HepG2 (cell line): ENCODE measurements around the gene AGER. TPM values are rescaled to one million over a fixed set of nuclear protein-coding genes. Genes with fewer than 3 reads are reported as not detected.

Experiments
- AGO1 ChIP-seq: fragments of 200-400 bp; formaldehyde crosslinking; IDR thresholded peaks from 2 replicates; pipeline ENCODE4 v1.6.1; 2017; ENCODE audit warnings: mild to moderate bottlenecking, low read depth, low read length, moderate library complexity; ENCODE audit not compliant: poor library complexity, severe bottlenecking
- DNMT1 ChIP-seq: sonication (generic); formaldehyde crosslinking; IDR thresholded peaks from 2 replicates; pipeline ENCODE4 v1.5.1; 2020; ENCODE audit warnings: mild to moderate bottlenecking, missing genetic modification reagents
- JUND ChIP-seq: sonication (generic); formaldehyde crosslinking; IDR thresholded peaks from 2 replicates; pipeline ENCODE4 v1.8.0; 2022; ENCODE audit warnings: mild to moderate bottlenecking, missing genetic modification reagents
- NFIC ChIP-seq: IDR thresholded peaks from 2 replicates; pipeline ENCODE4 v1.6.1; 2012; ENCODE audit warnings: mild to moderate bottlenecking, low read length, inconsistent platforms
- NFKB2 ChIP-seq: sonication (generic); formaldehyde crosslinking; IDR thresholded peaks from 2 replicates; pipeline ENCODE4 v1.4.0; 2020; ENCODE audit warnings: missing genetic modification reagents, borderline replicate concordance
- SIX1 ChIP-seq: sonication (generic); formaldehyde crosslinking; IDR thresholded peaks from 2 replicates; pipeline ENCODE4 v1.4.0; 2020; ENCODE audit warnings: missing genetic modification reagents, borderline replicate concordance
- SMARCC2 ChIP-seq: fragments of 450-650 bp; IDR thresholded peaks from 2 replicates; pipeline ENCODE4 v1.6.1; 2017; ENCODE audit warnings: antibody characterized with exemption, mild to moderate bottlenecking
- STAT5B ChIP-seq: sonication (generic); formaldehyde crosslinking; IDR thresholded peaks from 2 replicates; pipeline ENCODE4 v1.4.0; 2020; ENCODE audit warnings: missing genetic modification reagents
- U2AF1 ChIP-seq: fragments of 200-400 bp; formaldehyde crosslinking; optimal IDR thresholded peaks from 2 replicates; pipeline ENCODE3; 2017; ENCODE audit warnings: mild to moderate bottlenecking, low read depth, low read length
- ZBTB8A ChIP-seq: sonication (generic); formaldehyde crosslinking; IDR thresholded peaks from 2 replicates; pipeline ENCODE4 v1.4.0; 2020; ENCODE audit warnings: mild to moderate bottlenecking, low read depth, missing genetic modification reagents, borderline replicate concordance
- ZHX2 ChIP-seq, 2 experiments: sonication (generic) in 1 of 2; formaldehyde crosslinking in 1 of 2; IDR thresholded peaks; 2 replicates each; pipeline versions ENCODE4 v1.6.1 to v1.9.0; 2014 to 2022; ENCODE audit warnings: antibody characterized with exemption in 1 of 2, borderline replicate concordance in 1 of 2, inconsistent platforms in 1 of 2, low read depth in 1 of 2, missing genetic modification reagents in 1 of 2
- ZKSCAN1 ChIP-seq: fragments of 150-350 bp; IDR thresholded peaks from 2 replicates; pipeline ENCODE4 v1.6.1; 2014; ENCODE audit warnings: low read length
- ZNF362 ChIP-seq: sonication (generic); formaldehyde crosslinking; IDR thresholded peaks from 2 replicates; pipeline ENCODE4 v1.4.0; 2020; ENCODE audit warnings: missing genetic modification reagents, mild to moderate bottlenecking, borderline replicate concordance
- ZNF547 ChIP-seq: sonication (generic); formaldehyde crosslinking; IDR thresholded peaks from 2 replicates; pipeline ENCODE4 v1.5.1; 2020; ENCODE audit warnings: mild to moderate bottlenecking, missing genetic modification reagents
- polyA plus RNA-seq, 8 experiments: library from polyadenylated mRNA; depleted of rRNA in 3 of 8; stranded (reverse) in 7 of 8; unstranded in 1 of 8; fragments of >200 nt; fragmentation: Illumina TruSeq in 4 of 8; extraction: Trizol in 4 of 8; gene quantifications; 2 replicates each; pipeline versions ENCODE4 v1.2.1 to v1.2.3, GENCODE V29; 2011 to 2016; ENCODE audit warnings: low read depth in 4 of 8, missing spikeins in 1 of 8, mixed read lengths in 1 of 8; ENCODE audit not compliant: insufficient read depth in 1 of 8
- total RNA-seq, 5 experiments: library from RNA; depleted of rRNA; stranded (reverse); fragments of >200 nt; fragmentation: Illumina TruSeq; extraction: Trizol; gene quantifications; 2 replicates each; pipeline ENCODE4 v1.2.3, GENCODE V29; 2016; ENCODE audit warnings: low read depth in 1 of 5
- TF ChIP-seq, protein P1 (sequence below): sonication (generic); formaldehyde crosslinking; IDR thresholded peaks from 2 replicates; pipeline ENCODE4 v1.4.0; 2020; ENCODE audit warnings: mild to moderate bottlenecking, missing genetic modification reagents
- TF ChIP-seq, protein P2 (sequence below): IDR thresholded peaks from 2 replicates; pipeline ENCODE4 v1.6.1; 2016

The AGER gene
- total and polyA plus RNA-seq, 2 of the 13 experiments (the other 11 are each of a cell fraction or from before 2014, with no cell fraction given), result 1.9 to 5.1 TPM

- no peak for TF ChIP-seq U2AF1
- TF ChIP-seq DNMT1 (CRISPR knock-in tag), result no peak
- no peak for TF ChIP-seq JUND (CRISPR knock-in tag)
- no peak for TF ChIP-seq ZNF547 (CRISPR knock-in tag)
- TF ChIP-seq, protein P1, sequence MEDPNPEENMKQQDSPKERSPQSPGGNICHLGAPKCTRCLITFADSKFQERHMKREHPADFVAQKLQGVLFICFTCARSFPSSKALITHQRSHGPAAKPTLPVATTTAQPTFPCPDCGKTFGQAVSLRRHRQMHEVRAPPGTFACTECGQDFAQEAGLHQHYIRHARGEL (CRISPR knock-in tag), result no peak
- TF ChIP-seq, protein P2, sequence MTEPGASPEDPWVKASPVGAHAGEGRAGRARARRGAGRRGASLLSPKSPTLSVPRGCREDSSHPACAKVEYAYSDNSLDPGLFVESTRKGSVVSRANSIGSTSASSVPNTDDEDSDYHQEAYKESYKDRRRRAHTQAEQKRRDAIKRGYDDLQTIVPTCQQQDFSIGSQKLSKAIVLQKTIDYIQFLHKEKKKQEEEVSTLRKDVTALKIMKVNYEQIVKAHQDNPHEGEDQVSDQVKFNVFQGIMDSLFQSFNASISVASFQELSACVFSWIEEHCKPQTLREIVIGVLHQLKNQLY (CRISPR knock-in tag), result 0 out of 2 replicates have a peak, but pooled peaks have one; percentile 5
- no peak for TF ChIP-seq NFIC
- no peak for TF ChIP-seq AGO1
- TF ChIP-seq STAT5B (CRISPR knock-in tag), result no peak
- no peak for TF ChIP-seq ZKSCAN1
- TF ChIP-seq NFKB2 (CRISPR knock-in tag), result no peak
- no peak for TF ChIP-seq ZBTB8A (CRISPR knock-in tag)
- no peak for TF ChIP-seq SIX1 (CRISPR knock-in tag)
- TF ChIP-seq ZNF362 (CRISPR knock-in tag), result no peak
- no peak for TF ChIP-seq ZHX2 (IDR thresholded peaks at IDR 0.05; ENCODE audit: low read depth)
- no peak for TF ChIP-seq ZHX2 (CRISPR knock-in tag; IDR thresholded peaks at IDR 0.05; ENCODE audit: borderline replicate concordance)
- no peak for TF ChIP-seq SMARCC2
These were observed 6.1 kb downstream of the AGER start, which contains the start of gene RNF5 (continued) for GRCh38 chr6:32177788-32178546.
